Smooth muscle cell (in vitro differentiated cells): ENCODE measurements around the gene IER5. TPM values are rescaled to one million over a fixed set of nuclear protein-coding genes. Genes with fewer than 3 reads are reported as not detected.

Experiments used
- DNase-seq: peaks from one replicate; lab custom pipeline; 2025; ENCODE audit not compliant: unreplicated experiment; lab: John Stamatoyannopoulos, UW
- H2AFZ ChIP-seq: fragments of 200-600 bp; sonication (generic); 2 replicates; pipeline ENCODE4 v1.6.0; 2016; ENCODE audit warnings: antibody characterized with exemption, low read depth, mild to moderate bottlenecking
- H3F3A ChIP-seq: fragments of 200-600 bp; sonication (generic); 2 replicates; pipeline ENCODE4 v1.6.0; 2017; ENCODE audit warnings: antibody characterized with exemption, low read depth
- H3K27ac ChIP-seq: fragments of 200-600 bp; sonication (generic); 2 replicates; pipeline ENCODE4 v1.5.1; 2016; ENCODE audit warnings: low read depth, mild to moderate bottlenecking
- H3K27me3 ChIP-seq: fragments of 200-600 bp; sonication (generic); 2 replicates; pipeline ENCODE4 v1.6.1; 2016; ENCODE audit warnings: low read depth, mild to moderate bottlenecking
- H3K36me3 ChIP-seq: fragments of 200-600 bp; sonication (generic); 2 replicates; pipeline ENCODE4 v1.5.1; 2016; ENCODE audit warnings: low read depth
- H3K4me1 ChIP-seq: fragments of 200-600 bp; sonication (generic); 2 replicates; pipeline ENCODE4 v1.5.1; 2016; ENCODE audit warnings: low read depth
- H3K4me2 ChIP-seq: fragments of 200-600 bp; sonication (generic); 2 replicates; pipeline ENCODE4 v1.6.0; 2016; ENCODE audit warnings: mild to moderate bottlenecking
- H3K4me3 ChIP-seq: fragments of 200-600 bp; sonication (generic); 2 replicates; pipeline ENCODE4 v1.5.1; 2016; ENCODE audit warnings: mild to moderate bottlenecking
- H3K79me2 ChIP-seq: fragments of 200-600 bp; sonication (generic); 2 replicates; pipeline ENCODE4 v1.6.0; 2016; ENCODE audit warnings: low read depth, mild to moderate bottlenecking
- H3K9ac ChIP-seq: fragments of 200-600 bp; sonication (generic); 2 replicates; pipeline ENCODE4 v1.6.0; 2016; ENCODE audit warnings: low read depth
- H3K9me3 ChIP-seq: fragments of 200-600 bp; sonication (generic); replicated peaks from 2 replicates; pipeline ENCODE4 v1.5.1; 2016; ENCODE audit warnings: low read depth
- H4K20me1 ChIP-seq: fragments of 200-600 bp; sonication (generic); 2 replicates; pipeline ENCODE4 v1.6.0; 2016; ENCODE audit warnings: low read depth
- WGBS: methylation state at CpG from one replicate; pipeline ENCODE4 v1.1.7; 2016; ENCODE audit warnings: low lambda C conversion rate; 5-methylcytosine and 5-hydroxymethylcytosine counted together
- polyA plus RNA-seq: library from polyadenylated mRNA; unstranded; fragments of >200 nt; fragmentation: Nextera tagmentation; extraction: Ambion mirVana; gene quantifications from 2 replicates; pipeline ENCODE4 v1.2.1, GENCODE V29; 2016
- total RNA-seq: library from RNA; depleted of rRNA; stranded (reverse); fragments of >200 nt; gene quantifications from 2 replicates; pipeline ENCODE4 v1.2.3, GENCODE V29; 2014
- TF ChIP-seq, protein P1 (sequence below): fragments of 200-600 bp; sonication (generic); IDR thresholded peaks from 2 replicates; pipeline ENCODE4 v1.5.1; 2017; ENCODE audit warnings: borderline replicate concordance, mild to moderate bottlenecking, antibody characterized with exemption; ENCODE audit not compliant: insufficient read depth, poor library complexity, severe bottlenecking

The IER5 gene
- total RNA-seq (32.6 and 35.1 TPM in 2 replicates), polyA plus RNA-seq (39.9 and 56.2 TPM in 2 replicates)

DNA sequence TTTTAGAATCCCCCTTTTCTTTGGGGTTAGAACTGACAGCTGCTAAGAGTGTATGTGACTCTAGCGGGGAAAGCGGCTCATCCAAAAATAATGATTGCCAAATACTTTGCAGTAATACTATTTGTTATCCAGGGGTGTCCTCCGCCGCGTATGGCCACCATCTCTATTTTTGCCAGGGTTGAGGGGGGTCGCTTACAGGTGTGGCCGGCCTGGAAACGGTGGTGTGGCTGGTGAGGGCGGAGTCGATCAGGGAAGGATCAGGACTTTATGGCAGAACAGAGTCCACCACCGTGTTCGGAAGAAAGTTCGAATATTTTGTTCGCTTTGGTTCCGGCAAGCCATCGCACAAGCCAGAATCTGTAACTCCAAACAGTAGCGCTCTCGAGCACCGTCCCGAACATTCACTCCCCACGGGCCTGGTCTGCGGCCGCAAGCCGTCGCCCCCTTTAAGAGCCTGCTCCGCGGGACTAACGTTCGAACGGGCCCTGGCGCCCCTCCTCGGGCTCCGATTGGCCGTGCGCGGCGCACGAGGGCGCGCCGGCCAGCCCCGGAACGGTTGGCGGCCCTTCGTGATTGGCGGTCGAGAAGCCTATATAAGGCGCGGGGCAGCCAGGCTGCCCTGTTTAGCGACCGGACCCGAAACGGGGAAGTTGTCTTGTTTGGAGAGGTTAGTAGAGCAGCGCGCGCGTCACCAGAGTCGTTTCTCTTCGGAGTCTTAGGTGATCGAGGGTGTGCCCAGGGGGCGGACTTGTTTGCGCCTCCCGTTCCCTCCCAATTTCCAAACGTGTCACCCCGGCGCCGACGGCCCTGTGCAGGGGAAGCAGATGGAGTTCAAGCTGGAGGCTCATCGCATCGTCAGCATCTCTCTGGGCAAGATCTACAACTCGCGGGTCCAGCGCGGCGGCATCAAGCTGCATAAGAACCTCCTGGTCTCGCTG, at the start of gene IER5:
TSS of gene IER5 (plus strand) at position 622 of the 938 bp plus-strand sequence. CDS start at position 825, 203 bp downstream.
- H3F3A ChIP-seq, result peaks cover 3% of the 10 kb centered on the region
- H3K79me2 ChIP-seq, result peaks cover 37% of the 10 kb centered on the region
- H4K20me1 ChIP-seq, result peaks cover 47% of the 10 kb centered on the region
- no peaks in the 10 kb centered on the region for H3K27me3 ChIP-seq
- peaks cover 19% of the 10 kb centered on the region for H3K4me1 ChIP-seq
- no peaks in the 10 kb centered on the region for H3K36me3 ChIP-seq
- H3K4me3 ChIP-seq, result peak within 1 kb of the TSS; percentile 94
- peak within 1 kb of the TSS; percentile 100 for H3K4me2 ChIP-seq
- H3K27ac ChIP-seq, result peak within 1 kb of the TSS; percentile 86
- TF ChIP-seq, protein P1, sequence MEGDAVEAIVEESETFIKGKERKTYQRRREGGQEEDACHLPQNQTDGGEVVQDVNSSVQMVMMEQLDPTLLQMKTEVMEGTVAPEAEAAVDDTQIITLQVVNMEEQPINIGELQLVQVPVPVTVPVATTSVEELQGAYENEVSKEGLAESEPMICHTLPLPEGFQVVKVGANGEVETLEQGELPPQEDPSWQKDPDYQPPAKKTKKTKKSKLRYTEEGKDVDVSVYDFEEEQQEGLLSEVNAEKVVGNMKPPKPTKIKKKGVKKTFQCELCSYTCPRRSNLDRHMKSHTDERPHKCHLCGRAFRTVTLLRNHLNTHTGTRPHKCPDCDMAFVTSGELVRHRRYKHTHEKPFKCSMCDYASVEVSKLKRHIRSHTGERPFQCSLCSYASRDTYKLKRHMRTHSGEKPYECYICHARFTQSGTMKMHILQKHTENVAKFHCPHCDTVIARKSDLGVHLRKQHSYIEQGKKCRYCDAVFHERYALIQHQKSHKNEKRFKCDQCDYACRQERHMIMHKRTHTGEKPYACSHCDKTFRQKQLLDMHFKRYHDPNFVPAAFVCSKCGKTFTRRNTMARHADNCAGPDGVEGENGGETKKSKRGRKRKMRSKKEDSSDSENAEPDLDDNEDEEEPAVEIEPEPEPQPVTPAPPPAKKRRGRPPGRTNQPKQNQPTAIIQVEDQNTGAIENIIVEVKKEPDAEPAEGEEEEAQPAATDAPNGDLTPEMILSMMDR, result no peak
- H3K9me3 ChIP-seq, result no peaks in the 10 kb centered on the region
- peak; percentile 93 for DNase-seq
- peak within 1 kb of the TSS; percentile 95 for H3K9ac ChIP-seq
- H2AFZ ChIP-seq, result peak within 1 kb of the TSS; percentile 45
- WGBS, result 5% methylated on average over 76 of the region's 76 CpGs

DNA sequence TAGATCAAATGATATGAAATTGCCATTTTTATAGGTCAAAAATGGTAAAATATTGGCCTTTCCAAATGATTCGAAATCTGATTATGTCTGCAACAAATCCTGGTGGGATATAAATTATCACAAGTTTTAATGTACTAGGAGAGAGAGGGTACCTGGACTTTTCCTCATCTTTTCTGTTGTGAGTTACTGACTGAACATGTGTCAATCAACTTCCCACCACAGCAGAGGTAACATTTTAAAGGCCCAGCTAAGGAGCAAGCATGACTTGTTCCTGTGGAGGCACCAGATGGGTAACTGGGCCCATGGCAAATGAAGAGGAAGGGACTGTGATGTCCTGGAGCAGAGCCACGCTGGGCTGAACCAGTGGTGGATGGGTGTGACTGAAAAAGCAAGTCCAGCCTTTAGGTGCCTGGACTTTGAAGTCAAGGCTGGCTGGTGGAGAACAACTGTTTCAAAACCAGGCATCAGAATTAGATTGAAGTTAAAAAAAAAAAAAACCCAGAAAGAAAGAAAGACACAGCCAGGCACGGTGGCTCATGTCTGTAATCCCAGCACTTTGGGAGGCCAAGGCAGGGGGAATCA, 48.1 kb upstream of the IER5 start:
- no peak overlapping the region for H3K9ac ChIP-seq
- TF ChIP-seq, protein P1, result no peak

DNA sequence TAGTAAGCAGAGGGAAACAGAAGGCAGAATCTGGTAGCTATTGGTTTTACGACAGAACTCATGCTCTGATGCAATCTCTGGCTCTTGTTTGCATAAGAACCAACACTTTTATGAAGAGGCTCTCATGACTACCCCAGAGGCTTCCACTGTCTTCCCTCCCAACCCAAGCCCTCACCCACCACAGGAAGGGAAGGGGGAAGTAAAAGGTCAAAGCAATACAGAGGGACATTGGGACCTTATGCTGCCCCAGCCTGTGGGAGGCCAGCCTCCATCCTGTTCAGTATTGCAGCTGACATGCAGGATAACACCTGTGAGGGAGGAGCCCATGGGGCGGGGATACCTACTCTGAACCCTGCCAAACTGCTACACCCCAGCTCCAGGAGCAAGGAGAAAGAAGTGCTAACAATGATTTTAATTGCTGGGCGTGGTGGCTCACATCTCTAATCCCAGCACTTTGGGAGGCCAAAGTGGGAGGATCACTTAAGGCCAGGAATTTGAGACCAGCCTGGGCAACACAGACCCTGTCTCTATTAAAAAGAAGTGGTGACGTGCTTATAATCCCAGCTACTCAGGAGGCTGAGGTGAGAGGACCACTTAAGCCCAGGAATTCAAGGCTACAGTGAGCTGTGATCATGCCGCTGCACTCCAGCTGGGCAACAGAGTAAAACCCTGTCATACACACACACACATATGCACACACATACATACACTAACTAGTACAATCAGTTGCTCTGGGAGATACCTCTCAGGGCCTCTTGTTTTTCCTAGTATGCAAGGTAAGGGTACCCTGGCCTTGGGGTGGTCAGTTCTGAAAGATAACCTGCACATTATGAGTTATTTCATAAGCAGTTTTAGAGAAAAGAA, 45.2 kb upstream of the IER5 start:
- 59% methylated on average over 5 of the region's 5 CpGs for WGBS
- no peak overlapping the region for H3K9ac ChIP-seq
- no peaks in the 10 kb centered on the region for H3K36me3 ChIP-seq
- no peaks in the 10 kb centered on the region for H4K20me1 ChIP-seq
- no peak overlapping the region for H3K4me3 ChIP-seq
- no peak overlapping the region for H2AFZ ChIP-seq
- H3K79me2 ChIP-seq, result no peaks in the 10 kb centered on the region
- TF ChIP-seq, protein P1, result no peak
- no peaks in the 10 kb centered on the region for H3K27me3 ChIP-seq
- no peak overlapping the region for H3K27ac ChIP-seq
- no peaks in the 10 kb centered on the region for H3F3A ChIP-seq
- H3K4me1 ChIP-seq, result no peaks in the 10 kb centered on the region
- no peak overlapping the region for H3K4me2 ChIP-seq
- DNase-seq, result no peak
- no peaks in the 10 kb centered on the region for H3K9me3 ChIP-seq

More for the DNA sequence above, 48.1 kb upstream of the IER5 start:
- H3K79me2 ChIP-seq, result no peaks in the 10 kb centered on the region
- H3F3A ChIP-seq, result no peaks in the 10 kb centered on the region
- DNase-seq, result no peak
- no peak overlapping the region for H3K4me2 ChIP-seq
- H3K36me3 ChIP-seq, result no peaks in the 10 kb centered on the region
- H2AFZ ChIP-seq, result no peak overlapping the region
- H3K27me3 ChIP-seq, result no peaks in the 10 kb centered on the region
- H3K4me1 ChIP-seq, result no peaks in the 10 kb centered on the region
- no peak overlapping the region for H3K27ac ChIP-seq
- WGBS, result 83% methylated on average over 3 of the region's 3 CpGs
- H4K20me1 ChIP-seq, result no peaks in the 10 kb centered on the region
- H3K4me3 ChIP-seq, result no peak overlapping the region
- H3K9me3 ChIP-seq, result no peaks in the 10 kb centered on the region
